Measurements from ENCODE around the gene ALS2.

DNA sequence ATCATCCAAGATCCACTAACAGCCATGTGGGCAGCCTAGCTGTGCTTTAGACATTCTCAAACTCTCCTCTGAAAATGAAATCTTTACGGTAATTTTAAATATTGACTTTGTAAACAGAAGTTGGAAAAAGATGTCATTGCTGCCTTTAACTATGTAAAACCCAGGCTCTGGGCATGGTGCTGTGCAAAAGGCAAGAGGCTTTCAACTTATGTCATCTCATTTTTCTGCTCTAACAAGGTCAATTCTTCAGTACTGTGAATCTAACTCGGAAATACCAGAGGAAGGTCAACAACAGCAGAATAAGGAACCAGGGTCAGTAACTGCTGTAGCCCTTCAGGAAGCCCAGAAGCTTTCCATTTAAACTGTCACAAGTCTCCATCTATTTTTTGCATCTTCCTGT lies 45.2 kb downstream of the ALS2 start:
- TF ChIP-seq, protein P1, sequence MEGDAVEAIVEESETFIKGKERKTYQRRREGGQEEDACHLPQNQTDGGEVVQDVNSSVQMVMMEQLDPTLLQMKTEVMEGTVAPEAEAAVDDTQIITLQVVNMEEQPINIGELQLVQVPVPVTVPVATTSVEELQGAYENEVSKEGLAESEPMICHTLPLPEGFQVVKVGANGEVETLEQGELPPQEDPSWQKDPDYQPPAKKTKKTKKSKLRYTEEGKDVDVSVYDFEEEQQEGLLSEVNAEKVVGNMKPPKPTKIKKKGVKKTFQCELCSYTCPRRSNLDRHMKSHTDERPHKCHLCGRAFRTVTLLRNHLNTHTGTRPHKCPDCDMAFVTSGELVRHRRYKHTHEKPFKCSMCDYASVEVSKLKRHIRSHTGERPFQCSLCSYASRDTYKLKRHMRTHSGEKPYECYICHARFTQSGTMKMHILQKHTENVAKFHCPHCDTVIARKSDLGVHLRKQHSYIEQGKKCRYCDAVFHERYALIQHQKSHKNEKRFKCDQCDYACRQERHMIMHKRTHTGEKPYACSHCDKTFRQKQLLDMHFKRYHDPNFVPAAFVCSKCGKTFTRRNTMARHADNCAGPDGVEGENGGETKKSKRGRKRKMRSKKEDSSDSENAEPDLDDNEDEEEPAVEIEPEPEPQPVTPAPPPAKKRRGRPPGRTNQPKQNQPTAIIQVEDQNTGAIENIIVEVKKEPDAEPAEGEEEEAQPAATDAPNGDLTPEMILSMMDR (IDR thresholded peaks at IDR 0.05): no peak
- no peak for TF ChIP-seq POLR2A (IDR thresholded peaks at IDR 0.05)
